DMS153 (cell line): Measurements from ENCODE around the gene BMF.

Experiments
- DNase-seq: peaks from one replicate; lab custom pipeline; 2025; lab: John Stamatoyannopoulos, UW

BMF gene

GRCh38 chr15:40048211-40048792, 60.4 kb downstream of the BMF start:
- no peak for DNase-seq

- DNase-seq: peak; percentile 63
Measured at GRCh38 chr15:40047415-40048210, 61.1 kb downstream of the BMF start.

- no peak for DNase-seq
Measured at GRCh38 chr15:40046721-40047414, 61.8 kb downstream of the BMF start.

DNA sequence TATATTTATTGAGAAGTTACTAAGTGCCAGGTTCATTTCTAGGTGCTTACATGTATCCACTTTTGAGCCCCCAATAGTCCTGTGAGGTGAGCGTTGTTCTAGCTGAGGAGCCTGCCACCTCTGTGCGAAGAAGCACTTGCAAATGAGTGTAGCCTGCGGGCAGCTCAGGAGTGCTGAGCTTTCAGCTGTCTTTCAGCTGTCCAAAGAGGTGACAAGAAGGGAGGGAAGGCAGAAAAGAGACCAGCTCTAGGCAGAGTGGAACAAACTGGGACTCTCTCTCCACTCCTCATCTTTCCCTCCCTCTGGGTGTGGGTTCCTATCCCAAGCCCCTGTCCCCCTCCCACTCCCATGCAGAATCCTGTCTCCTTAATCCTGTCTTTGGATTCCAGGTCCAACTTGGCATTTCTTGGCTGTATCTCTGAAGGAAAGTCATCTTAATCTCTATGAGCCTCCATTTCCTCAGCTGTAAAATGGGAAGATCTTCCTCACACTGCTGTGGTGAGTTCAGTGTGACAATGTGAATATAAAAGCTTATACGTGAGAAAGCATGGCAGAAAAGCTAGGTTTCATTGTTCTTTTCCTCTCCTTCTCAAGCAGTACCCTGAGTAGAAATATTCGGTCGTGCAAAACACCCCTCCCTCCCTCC, 63.0 kb downstream of the BMF start:
- no peak for DNase-seq

- DNase-seq: peak; percentile 33
Measured at GRCh38 chr15:40044717-40045571, 63.7 kb downstream of the BMF start.

DNA sequence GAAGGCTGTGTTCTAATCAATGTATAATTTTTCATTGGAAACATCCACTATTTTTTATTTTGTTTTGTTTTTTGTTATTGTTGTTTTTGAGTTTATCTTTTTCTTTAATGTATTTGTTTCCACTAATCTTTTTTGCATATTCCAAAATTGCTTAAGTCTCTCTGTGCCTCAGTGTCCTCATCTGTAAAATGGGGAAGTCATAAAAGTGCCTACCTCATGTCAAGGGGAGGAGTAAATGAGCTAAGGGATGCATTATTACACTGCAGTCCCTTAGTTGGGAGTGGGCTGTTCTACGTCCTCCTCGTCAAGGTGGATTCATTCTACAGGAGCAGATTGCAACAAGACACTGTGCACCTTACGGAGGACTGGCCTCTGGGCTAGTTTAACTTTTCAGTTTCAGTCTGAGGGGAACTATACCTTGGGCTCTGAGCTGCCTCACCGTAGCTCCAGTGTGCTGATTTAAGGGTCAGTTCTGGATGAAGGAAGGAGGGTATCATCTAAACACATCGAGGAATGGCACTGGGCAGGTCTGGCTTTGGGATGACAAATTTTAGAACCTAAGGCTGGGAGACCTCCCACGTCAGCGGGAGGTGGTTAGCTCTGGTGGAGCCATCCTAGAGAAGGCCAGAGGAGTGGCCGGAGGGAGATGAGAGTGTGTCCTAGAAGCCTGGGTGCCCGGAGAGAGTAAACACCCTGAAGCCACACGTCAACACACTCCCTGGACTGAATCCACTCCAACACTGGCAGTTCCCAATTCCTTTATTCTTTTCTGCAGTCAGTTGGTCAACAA, 64.6 kb downstream of the BMF start:
- DNase-seq: no peak

- DNase-seq: no peak
Measured at GRCh38 chr15:40042791-40043320, 65.8 kb downstream of the BMF start.

- no peak for DNase-seq
Measured at GRCh38 chr15:40040770-40041169, 67.9 kb downstream of the BMF start.

- DNase-seq: no peak
Measured at GRCh38 chr15:40040293-40040635, 68.4 kb downstream of the BMF start.

DNA sequence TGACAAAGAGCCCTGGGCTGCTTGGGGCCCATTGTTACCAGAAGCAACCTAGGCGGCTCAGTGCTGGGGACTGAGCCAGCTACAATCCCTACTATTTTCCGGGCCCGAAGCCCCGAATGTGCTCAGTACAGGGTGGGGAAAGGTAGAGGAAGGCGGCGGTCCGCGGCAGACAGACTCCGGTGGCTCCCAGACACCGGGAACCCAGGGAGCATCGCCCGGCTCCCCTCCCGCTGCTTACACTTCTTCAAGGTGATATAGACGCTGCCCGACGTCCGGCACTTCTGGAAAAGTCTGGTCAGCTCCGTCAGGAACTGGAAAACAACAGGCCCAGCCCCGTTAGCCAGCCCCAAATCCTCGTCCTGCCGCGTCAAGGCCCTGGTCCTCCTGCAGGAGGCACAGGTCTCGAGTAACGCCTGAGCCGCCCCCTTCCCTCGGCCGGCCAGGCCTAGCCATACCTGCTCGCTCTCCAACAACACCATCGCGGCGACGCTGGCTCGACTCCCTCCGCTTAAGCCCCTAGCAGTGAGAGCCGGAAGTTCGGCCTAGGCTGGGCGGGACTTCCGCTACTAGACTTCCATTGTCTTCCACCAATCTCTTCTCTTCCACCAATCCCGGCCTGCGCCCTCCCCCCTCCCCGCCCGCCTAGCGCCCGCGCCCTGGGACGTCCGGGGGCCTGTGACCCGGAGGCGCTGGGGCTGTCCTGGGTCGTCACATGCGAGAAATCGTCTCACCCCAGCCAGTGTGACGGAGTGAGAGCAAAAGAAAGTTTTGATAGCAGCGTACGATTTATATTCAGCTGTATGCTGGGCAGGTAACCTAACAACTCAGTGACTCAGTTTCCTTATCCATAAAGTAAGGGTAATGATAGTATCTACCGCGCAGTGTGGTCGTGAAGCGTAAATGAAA, 69.8 kb downstream of the BMF start, which contains the start of gene SRP14:
TSS of gene SRP14 (minus strand) at position 544 of the 906 bp plus-strand sequence. CDS start at position 479, 65 bp downstream.
- peak; percentile 43 for DNase-seq

DNA sequence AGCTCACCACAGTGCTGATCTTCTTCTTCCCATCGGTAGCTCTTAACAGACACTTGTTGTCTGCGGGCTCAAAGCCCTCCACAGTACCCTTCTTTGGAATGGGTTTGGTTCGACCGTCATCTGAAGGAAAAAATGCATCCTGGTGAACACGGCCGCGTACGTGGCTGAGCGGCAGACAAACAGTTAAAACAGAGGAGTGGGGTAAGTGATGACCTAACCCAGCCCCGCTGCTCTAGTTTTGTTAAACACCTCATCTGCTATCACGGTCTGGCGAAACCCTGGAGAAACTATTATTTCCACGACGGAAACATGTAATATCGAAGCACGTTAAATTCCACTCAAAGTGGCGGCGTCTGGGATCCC, 70.4 kb downstream of the BMF start:
- DNase-seq: no peak
